HepG2 (cell line): ENCODE data around the gene COX7C. TPM values are rescaled to one million over a fixed set of nuclear protein-coding genes. Genes with fewer than 3 reads are reported as not detected.

Source experiments
- DR1 ChIP-seq: sonication (generic); formaldehyde crosslinking; IDR thresholded peaks from 2 replicates; pipeline ENCODE4 v1.8.0; 2021; ENCODE audit warnings: mild to moderate bottlenecking, missing genetic modification reagents, inconsistent platforms
- HDAC1 ChIP-seq: sonication (generic); formaldehyde crosslinking; IDR thresholded peaks from 2 replicates; pipeline ENCODE4 v1.5.1; 2020; ENCODE audit warnings: mild to moderate bottlenecking, missing genetic modification reagents
- HOXA3 ChIP-seq: sonication (generic); formaldehyde crosslinking; IDR thresholded peaks from 2 replicates; pipeline ENCODE4 v1.5.0; 2020; ENCODE audit warnings: missing genetic modification reagents
- HOXA7 ChIP-seq: sonication (generic); formaldehyde crosslinking; IDR thresholded peaks from 2 replicates; pipeline ENCODE4 v1.8.1; 2022; ENCODE audit warnings: mild to moderate bottlenecking, missing genetic modification reagents, moderate library complexity
- ISL2 ChIP-seq: sonication (generic); formaldehyde crosslinking; IDR thresholded peaks from 2 replicates; pipeline ENCODE4 v1.5.0; 2020; ENCODE audit warnings: missing genetic modification reagents
- MYNN ChIP-seq: sonication (generic); formaldehyde crosslinking; IDR thresholded peaks from 2 replicates; pipeline ENCODE4 v1.4.0; 2020; ENCODE audit warnings: mild to moderate bottlenecking, low read depth, missing genetic modification reagents
- NR2C2 ChIP-seq: sonication (generic); formaldehyde crosslinking; IDR thresholded peaks from 2 replicates; pipeline ENCODE4 v1.4.0; 2020; ENCODE audit warnings: missing genetic modification reagents, mild to moderate bottlenecking, moderate library complexity, borderline replicate concordance
- PLRG1 ChIP-seq: fragments of 450-650 bp; conservative IDR thresholded peaks from 2 replicates; pipeline ENCODE4 v1.6.1; 2016
- ZEB1 ChIP-seq: IDR thresholded peaks from 2 replicates; pipeline ENCODE4 v1.6.1; 2012; ENCODE audit warnings: mild to moderate bottlenecking, low read depth, inconsistent platforms; ENCODE audit not compliant: insufficient replicate concordance
- ZFP36L1 ChIP-seq: sonication (generic); formaldehyde crosslinking; IDR thresholded peaks from 2 replicates; pipeline ENCODE4 v1.8.0; 2022; ENCODE audit warnings: mild to moderate bottlenecking, missing genetic modification reagents, moderate library complexity
- ZFYVE20 ChIP-seq: sonication (generic); formaldehyde crosslinking; IDR thresholded peaks from 2 replicates; pipeline ENCODE4 v1.8.0; 2023; ENCODE audit warnings: low read depth, mild to moderate bottlenecking, moderate library complexity, missing genetic modification reagents, borderline replicate concordance
- ZNF460 ChIP-seq: sonication (generic); formaldehyde crosslinking; IDR thresholded peaks from 2 replicates; pipeline ENCODE4 v1.5.1; 2020; ENCODE audit warnings: missing genetic modification reagents, mild to moderate bottlenecking, borderline replicate concordance
- ZNF543 ChIP-seq: sonication (generic); formaldehyde crosslinking; IDR thresholded peaks from 2 replicates; pipeline ENCODE4 v1.4.0; 2020; ENCODE audit warnings: mild to moderate bottlenecking, missing genetic modification reagents
- ZNF761 ChIP-seq: sonication (generic); formaldehyde crosslinking; conservative IDR thresholded peaks from 2 replicates; pipeline ENCODE4 v1.4.0; 2020; ENCODE audit warnings: mild to moderate bottlenecking, missing genetic modification reagents
- polyA plus RNA-seq, 8 experiments: library from polyadenylated mRNA; depleted of rRNA in 3 of 8; stranded (reverse) in 7 of 8; unstranded in 1 of 8; fragments of >200 nt; fragmentation: Illumina TruSeq in 4 of 8; extraction: Trizol in 4 of 8; gene quantifications; 2 replicates each; pipeline versions ENCODE4 v1.2.1 to v1.2.3, GENCODE V29; 2011 to 2016; ENCODE audit warnings: low read depth in 4 of 8, missing spikeins in 1 of 8, mixed read lengths in 1 of 8; ENCODE audit not compliant: insufficient read depth in 1 of 8
- total RNA-seq, 5 experiments: library from RNA; depleted of rRNA; stranded (reverse); fragments of >200 nt; fragmentation: Illumina TruSeq; extraction: Trizol; gene quantifications; 2 replicates each; pipeline ENCODE4 v1.2.3, GENCODE V29; 2016; ENCODE audit warnings: low read depth in 1 of 5
- TF ChIP-seq, protein P1 (sequence below): sonication (generic); formaldehyde crosslinking; IDR thresholded peaks from 2 replicates; pipeline ENCODE4 v1.5.0; 2020; ENCODE audit warnings: mild to moderate bottlenecking, missing genetic modification reagents, borderline replicate concordance
- TF ChIP-seq, protein P2 (sequence below), 2 experiments: fragments of 450-650 bp in 1 of 2; sonication (generic) in 1 of 2; formaldehyde crosslinking; IDR thresholded peaks; 2 replicates each; pipeline versions ENCODE4 v1.5.0 to v1.8.0; 2020 to 2022; ENCODE audit warnings: mild to moderate bottlenecking in 1 of 2, missing genetic modification reagents in 1 of 2
- TF ChIP-seq, protein P3 (sequence below): sonication (generic); formaldehyde crosslinking; IDR thresholded peaks from 2 replicates; pipeline ENCODE4 v1.8.1; 2022; ENCODE audit warnings: low read depth, mild to moderate bottlenecking, missing genetic modification reagents

Gene COX7C
- total and polyA plus RNA-seq, 2 of the 13 experiments (the other 11 are each of a cell fraction or from before 2014, with no cell fraction given), result 538 to 635 TPM

DNA sequence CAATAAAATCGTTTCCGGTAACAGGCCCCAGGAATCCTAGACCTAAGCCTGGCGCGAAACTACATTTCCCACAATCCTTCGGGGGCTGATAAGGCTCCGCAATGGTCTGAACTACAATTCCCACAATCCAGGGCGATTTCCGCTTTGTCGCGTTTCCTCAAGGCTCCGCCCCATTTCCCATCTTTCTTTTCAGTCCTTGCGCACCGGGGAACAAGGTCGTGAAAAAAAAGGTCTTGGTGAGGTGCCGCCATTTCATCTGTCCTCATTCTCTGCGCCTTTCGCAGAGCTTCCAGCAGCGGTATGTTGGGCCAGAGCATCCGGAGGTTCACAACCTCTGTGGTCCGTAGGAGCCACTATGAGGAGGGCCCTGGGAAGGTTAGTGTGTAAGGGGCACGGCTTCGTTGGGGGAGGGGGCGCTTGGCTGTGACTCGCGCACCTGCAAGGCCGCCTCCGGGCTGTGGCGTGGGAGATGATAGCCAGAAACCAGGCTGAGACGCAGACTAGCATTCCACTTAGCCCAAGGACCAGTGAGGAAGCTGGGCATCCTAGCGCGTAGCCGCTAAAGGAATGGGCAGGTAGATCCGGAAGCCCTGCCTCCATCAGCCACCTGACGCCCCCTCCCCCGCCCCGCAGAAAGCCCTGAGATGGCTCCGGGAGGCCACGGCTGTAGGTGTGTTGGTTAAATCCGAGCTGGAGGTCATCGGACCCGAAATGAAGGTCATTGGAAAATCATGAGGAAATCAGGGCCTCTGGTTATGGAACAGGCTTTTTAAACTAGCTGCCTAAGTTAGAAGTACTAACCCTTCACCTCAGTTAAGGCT, at the start of gene COX7C (continued):
- TF ChIP-seq, protein P1, sequence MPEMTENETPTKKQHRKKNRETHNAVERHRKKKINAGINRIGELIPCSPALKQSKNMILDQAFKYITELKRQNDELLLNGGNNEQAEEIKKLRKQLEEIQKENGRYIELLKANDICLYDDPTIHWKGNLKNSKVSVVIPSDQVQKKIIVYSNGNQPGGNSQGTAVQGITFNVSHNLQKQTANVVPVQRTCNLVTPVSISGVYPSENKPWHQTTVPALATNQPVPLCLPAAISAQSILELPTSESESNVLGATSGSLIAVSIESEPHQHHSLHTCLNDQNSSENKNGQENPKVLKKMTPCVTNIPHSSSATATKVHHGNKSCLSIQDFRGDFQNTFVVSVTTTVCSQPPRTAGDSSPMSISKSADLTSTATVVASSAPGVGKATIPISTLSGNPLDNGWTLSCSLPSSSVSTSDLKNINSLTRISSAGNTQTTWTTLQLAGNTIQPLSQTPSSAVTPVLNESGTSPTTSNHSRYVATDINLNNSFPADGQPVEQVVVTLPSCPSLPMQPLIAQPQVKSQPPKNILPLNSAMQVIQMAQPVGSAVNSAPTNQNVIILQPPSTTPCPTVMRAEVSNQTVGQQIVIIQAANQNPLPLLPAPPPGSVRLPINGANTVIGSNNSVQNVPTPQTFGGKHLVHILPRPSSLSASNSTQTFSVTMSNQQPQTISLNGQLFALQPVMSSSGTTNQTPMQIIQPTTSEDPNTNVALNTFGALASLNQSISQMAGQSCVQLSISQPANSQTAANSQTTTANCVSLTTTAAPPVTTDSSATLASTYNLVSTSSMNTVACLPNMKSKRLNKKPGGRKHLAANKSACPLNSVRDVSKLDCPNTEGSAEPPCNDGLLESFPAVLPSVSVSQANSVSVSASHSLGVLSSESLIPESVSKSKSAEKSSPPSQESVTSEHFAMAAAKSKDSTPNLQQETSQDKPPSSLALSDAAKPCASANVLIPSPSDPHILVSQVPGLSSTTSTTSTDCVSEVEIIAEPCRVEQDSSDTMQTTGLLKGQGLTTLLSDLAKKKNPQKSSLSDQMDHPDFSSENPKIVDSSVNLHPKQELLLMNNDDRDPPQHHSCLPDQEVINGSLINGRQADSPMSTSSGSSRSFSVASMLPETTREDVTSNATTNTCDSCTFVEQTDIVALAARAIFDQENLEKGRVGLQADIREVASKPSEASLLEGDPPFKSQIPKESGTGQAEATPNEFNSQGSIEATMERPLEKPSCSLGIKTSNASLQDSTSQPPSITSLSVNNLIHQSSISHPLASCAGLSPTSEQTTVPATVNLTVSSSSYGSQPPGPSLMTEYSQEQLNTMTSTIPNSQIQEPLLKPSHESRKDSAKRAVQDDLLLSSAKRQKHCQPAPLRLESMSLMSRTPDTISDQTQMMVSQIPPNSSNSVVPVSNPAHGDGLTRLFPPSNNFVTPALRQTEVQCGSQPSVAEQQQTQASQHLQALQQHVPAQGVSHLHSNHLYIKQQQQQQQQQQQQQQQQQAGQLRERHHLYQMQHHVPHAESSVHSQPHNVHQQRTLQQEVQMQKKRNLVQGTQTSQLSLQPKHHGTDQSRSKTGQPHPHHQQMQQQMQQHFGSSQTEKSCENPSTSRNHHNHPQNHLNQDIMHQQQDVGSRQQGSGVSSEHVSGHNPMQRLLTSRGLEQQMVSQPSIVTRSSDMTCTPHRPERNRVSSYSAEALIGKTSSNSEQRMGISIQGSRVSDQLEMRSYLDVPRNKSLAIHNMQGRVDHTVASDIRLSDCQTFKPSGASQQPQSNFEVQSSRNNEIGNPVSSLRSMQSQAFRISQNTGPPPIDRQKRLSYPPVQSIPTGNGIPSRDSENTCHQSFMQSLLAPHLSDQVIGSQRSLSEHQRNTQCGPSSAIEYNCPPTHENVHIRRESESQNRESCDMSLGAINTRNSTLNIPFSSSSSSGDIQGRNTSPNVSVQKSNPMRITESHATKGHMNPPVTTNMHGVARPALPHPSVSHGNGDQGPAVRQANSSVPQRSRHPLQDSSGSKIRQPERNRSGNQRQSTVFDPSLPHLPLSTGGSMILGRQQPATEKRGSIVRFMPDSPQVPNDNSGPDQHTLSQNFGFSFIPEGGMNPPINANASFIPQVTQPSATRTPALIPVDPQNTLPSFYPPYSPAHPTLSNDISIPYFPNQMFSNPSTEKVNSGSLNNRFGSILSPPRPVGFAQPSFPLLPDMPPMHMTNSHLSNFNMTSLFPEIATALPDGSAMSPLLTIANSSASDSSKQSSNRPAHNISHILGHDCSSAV (CRISPR knock-in tag), result no peak
- TF ChIP-seq PLRG1 (no peak), ZEB1 (peak; percentile 96), ZNF761 (CRISPR knock-in tag) (peak; percentile 61; the same call in 1 of the 2 replicates), MYNN (CRISPR knock-in tag) (no peak; the same call in 1 of the 2 replicates), ZFYVE20 (CRISPR knock-in tag) (no peak), ZNF460 (CRISPR knock-in tag) (no peak), ZNF543 (CRISPR knock-in tag) (0 out of 2 replicates have a peak, but pooled peaks have one; percentile 52), ISL2 (no peak), HDAC1 (CRISPR knock-in tag) (peak; percentile 9; the same call in 1 of the 2 replicates), NR2C2 (CRISPR knock-in tag) (peak; percentile 89), DR1 (peak; percentile 72), HOXA7 (CRISPR knock-in tag) (no peak), ZFP36L1 (CRISPR knock-in tag) (no peak), HOXA3 (CRISPR knock-in tag) (peak; percentile 67)
- TF ChIP-seq, protein P2, sequence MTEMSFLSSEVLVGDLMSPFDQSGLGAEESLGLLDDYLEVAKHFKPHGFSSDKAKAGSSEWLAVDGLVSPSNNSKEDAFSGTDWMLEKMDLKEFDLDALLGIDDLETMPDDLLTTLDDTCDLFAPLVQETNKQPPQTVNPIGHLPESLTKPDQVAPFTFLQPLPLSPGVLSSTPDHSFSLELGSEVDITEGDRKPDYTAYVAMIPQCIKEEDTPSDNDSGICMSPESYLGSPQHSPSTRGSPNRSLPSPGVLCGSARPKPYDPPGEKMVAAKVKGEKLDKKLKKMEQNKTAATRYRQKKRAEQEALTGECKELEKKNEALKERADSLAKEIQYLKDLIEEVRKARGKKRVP (CRISPR knock-in tag; IDR thresholded peaks at IDR 0.05), result no peak
- TF ChIP-seq, protein P3, sequence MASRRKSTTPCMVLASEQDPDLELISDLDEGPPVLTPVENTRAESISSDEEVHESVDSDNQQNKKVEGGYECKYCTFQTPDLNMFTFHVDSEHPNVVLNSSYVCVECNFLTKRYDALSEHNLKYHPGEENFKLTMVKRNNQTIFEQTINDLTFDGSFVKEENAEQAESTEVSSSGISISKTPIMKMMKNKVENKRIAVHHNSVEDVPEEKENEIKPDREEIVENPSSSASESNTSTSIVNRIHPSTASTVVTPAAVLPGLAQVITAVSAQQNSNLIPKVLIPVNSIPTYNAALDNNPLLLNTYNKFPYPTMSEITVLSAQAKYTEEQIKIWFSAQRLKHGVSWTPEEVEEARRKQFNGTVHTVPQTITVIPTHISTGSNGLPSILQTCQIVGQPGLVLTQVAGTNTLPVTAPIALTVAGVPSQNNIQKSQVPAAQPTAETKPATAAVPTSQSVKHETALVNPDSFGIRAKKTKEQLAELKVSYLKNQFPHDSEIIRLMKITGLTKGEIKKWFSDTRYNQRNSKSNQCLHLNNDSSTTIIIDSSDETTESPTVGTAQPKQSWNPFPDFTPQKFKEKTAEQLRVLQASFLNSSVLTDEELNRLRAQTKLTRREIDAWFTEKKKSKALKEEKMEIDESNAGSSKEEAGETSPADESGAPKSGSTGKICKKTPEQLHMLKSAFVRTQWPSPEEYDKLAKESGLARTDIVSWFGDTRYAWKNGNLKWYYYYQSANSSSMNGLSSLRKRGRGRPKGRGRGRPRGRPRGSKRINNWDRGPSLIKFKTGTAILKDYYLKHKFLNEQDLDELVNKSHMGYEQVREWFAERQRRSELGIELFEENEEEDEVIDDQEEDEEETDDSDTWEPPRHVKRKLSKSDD, result no peak; the same call in 1 of the 2 replicates
